Measurements from ENCODE around the gene AJM1. TPM values are rescaled to one million over a fixed set of nuclear protein-coding genes. Genes with fewer than 3 reads are reported as not detected.

Gene AJM1
- total RNA-seq, 1 experiment from 2014 or later = 7.2 TPM

- intact Hi-C loops (cut with micrococcal nuclease; ENCODE audit: unreplicated experiment) (no loop called here), in situ Hi-C loops (cut with HindIII; ENCODE audit: low pct_unique_long_range_greater_than_20kb, low sequenced_read_pairs) (no loop called here)
- H3K27ac ChIP-seq (ENCODE audit: low read length) = peak overlapping the region; percentile 83; the same call in 1 of the 2 replicates
- peak overlapping the region; percentile 69 to 83 for H3K4me3 ChIP-seq (ENCODE audit: low read depth in 2 of 2, low read length in 2 of 2)
- H3K9me3 ChIP-seq (ENCODE audit: control insufficient read depth, insufficient read depth, low read depth, low read length) = no peaks in the 10 kb centered on the region
- ChIA-PET POLR2A (interaction anchor here (0.6 kb wide), 1 partner anchor 235 kb away, joined by 10 read pairs; no protein-coding TSS in a partner anchor), CTCF (no interaction called here)
- H3K4me1 ChIP-seq (ENCODE audit: control insufficient read depth, insufficient read depth, low read length) = peaks cover 15% of the 10 kb centered on the region
- no peaks in the 10 kb centered on the region for H3K36me3 ChIP-seq (ENCODE audit: control insufficient read depth, insufficient read depth, low read length)
- BruUV-seq (replicated peaks) = no TSS peak
- ATAC-seq (no peak), DNase-seq (ENCODE audit: low read depth, low spot score) (no peak)
- H3K27me3 ChIP-seq (ENCODE audit: control insufficient read depth, insufficient read depth, low read length) = no peaks in the 10 kb centered on the region
- no peak for TF ChIP-seq POLR2AphosphoS5 (IDR thresholded peaks at IDR 0.05; ENCODE audit: low read depth, low read length)
- TF ChIP-seq SIN3A (IDR thresholded peaks at IDR 0.05; ENCODE audit: borderline replicate concordance, insufficient read depth, low read depth, low read length) = no peak
- no peak for TF ChIP-seq TCF7L2 (IDR thresholded peaks at IDR 0.05; ENCODE audit: low read depth, low read length)
- TF ChIP-seq REST (IDR thresholded peaks at IDR 0.05; ENCODE audit: insufficient read depth in 1 of 2, low read depth in 2 of 2, low read length in 1 of 2) = no peak
- TF ChIP-seq CTCF (IDR thresholded peaks at IDR 0.05) = no peak
These were observed 5.0 kb downstream of the AJM1 start for GRCh38 chr9:136847088-136847825.

GRCh38 chr9:136847826-136848392 is 5.6 kb downstream of the AJM1 start:
- Histone ChIP-seq H3K36me3 (ENCODE audit: control insufficient read depth, insufficient read depth, low read length) (no peaks in the 10 kb centered on the region), H3K4me3 (ENCODE audit: low read depth in 2 of 2, low read length in 2 of 2) (peak overlapping the region; percentile 69 to 83), H3K27me3 (ENCODE audit: control insufficient read depth, insufficient read depth, low read length) (no peaks in the 10 kb centered on the region), H3K27ac (ENCODE audit: low read length) (peak overlapping the region; percentile 83), H3K4me1 (ENCODE audit: control insufficient read depth, insufficient read depth, low read length) (peaks cover 15% of the 10 kb centered on the region), H3K9me3 (ENCODE audit: control insufficient read depth, insufficient read depth, low read depth, low read length) (no peaks in the 10 kb centered on the region)
- intact Hi-C loops (cut with micrococcal nuclease; ENCODE audit: unreplicated experiment) = no loop called here
- CTCF ChIA-PET = no interaction called here
- DNase-seq (ENCODE audit: low read depth, low spot score) (no peak), ATAC-seq (peak; percentile 59)
- in situ Hi-C loops (cut with HindIII; ENCODE audit: low pct_unique_long_range_greater_than_20kb, low sequenced_read_pairs) = no loop called here
- no TSS peak for BruUV-seq (replicated peaks)
- POLR2A ChIA-PET = interaction anchor here (0.6 kb wide), 1 partner anchor 234 kb away, joined by 10 read pairs; no protein-coding TSS in a partner anchor
- no peak; the same call in 1 of the 2 replicates for TF ChIP-seq SIN3A (IDR thresholded peaks at IDR 0.05; ENCODE audit: borderline replicate concordance, insufficient read depth, low read depth, low read length)
- no peak for TF ChIP-seq CTCF (IDR thresholded peaks at IDR 0.05)
- TF ChIP-seq REST (IDR thresholded peaks at IDR 0.05; ENCODE audit: insufficient read depth in 1 of 2, low read depth in 2 of 2, low read length in 1 of 2) = no peak
- TF ChIP-seq TCF7L2 (IDR thresholded peaks at IDR 0.05; ENCODE audit: low read depth, low read length) = no peak
- TF ChIP-seq POLR2AphosphoS5 (IDR thresholded peaks at IDR 0.05; ENCODE audit: low read depth, low read length) = no peak; the same call in 1 of the 2 replicates

All from Panc1 (cell line).